B cell (primary cell): ENCODE measurements around the gene HBA2. TPM values are rescaled to one million over a fixed set of nuclear protein-coding genes. Genes with fewer than 3 reads are reported as not detected.

Source experiments
- ATAC-seq: fragments of 200-7000 bp; cut with Tn5 transposase; one replicate; pipeline ENCODE4 v1.10.0; 2021; ENCODE audit warnings: low read depth, mild to moderate bottlenecking, moderate number of reproducible peaks, moderate library complexity
- CTCF ChIA-PET: fragments of 350-600 bp; sonication (Branson Sonifier 250); formaldehyde crosslinking; loops from one replicate; lab custom pipeline; 2021; ENCODE audit warnings: antibody characterized with exemption, inconsistent platforms; lab: Charles Lee
- POLR2A ChIA-PET: fragments of 350-600 bp; sonication (Branson Sonifier 250); formaldehyde crosslinking; loops from one replicate; lab custom pipeline; 2021; ENCODE audit warnings: antibody characterized with exemption; lab: Charles Lee
- DNase-seq: peaks from one replicate; pipeline ENCODE4 v3.0.0; 2013
- H2AFZ ChIP-seq: 2 replicates; pipeline ENCODE4 v1.6.1; 2012; ENCODE audit warnings: mild to moderate bottlenecking, low read depth, low read length; ENCODE audit not compliant: insufficient read depth, poor library complexity, severe bottlenecking
- H3K27ac ChIP-seq, 2 donors: 1 replicate in 1 of 2; 2 replicates in 1 of 2; pipeline ENCODE4 v1.5.1; 2012 to 2013; ENCODE audit warnings: low read length in 2 of 2, mild to moderate bottlenecking in 2 of 2, moderate library complexity in 1 of 2
- H3K27me3 ChIP-seq, 4 experiments: fragments of 200-600 bp in 1 of 4; sonication (generic) in 1 of 4; replicated peaks in 1 of 4; 1 replicate in 2 of 4; 2 replicates in 2 of 4; pipeline versions ENCODE4 v1.6.1 to v1.7.0; 2013 to 2016; ENCODE audit warnings: low read length in 3 of 4, mild to moderate bottlenecking in 2 of 4, mixed read lengths in 1 of 4, moderate library complexity in 1 of 4; ENCODE audit not compliant: insufficient read depth in 4 of 4, control insufficient read depth in 3 of 4; ENCODE audit errors: control extremely low read depth in 1 of 4
- H3K36me3 ChIP-seq, 2 experiments: replicated peaks in 1 of 2; 1 replicate in 1 of 2; 2 replicates in 1 of 2; pipeline versions ENCODE4 v1.6.1 to v1.7.1; 2013; ENCODE audit warnings: low read length in 1 of 2; ENCODE audit not compliant: insufficient read depth in 2 of 2, control insufficient read depth in 1 of 2; ENCODE audit errors: control extremely low read depth in 1 of 2, extremely low read depth in 1 of 2
- H3K4me1 ChIP-seq, 2 donors: fragments of 200-600 bp in 1 of 2; sonication (generic) in 1 of 2; 1 replicate in 1 of 2; 2 replicates in 1 of 2; pipeline versions ENCODE4 v1.5.1 to v1.6.1; 2013 to 2017; ENCODE audit warnings: low read length in 2 of 2; ENCODE audit not compliant: control insufficient read depth in 2 of 2, insufficient read depth in 2 of 2
- H3K4me2 ChIP-seq: replicated peaks from 2 replicates; pipeline ENCODE3; 2012; ENCODE audit warnings: mild to moderate bottlenecking, low read depth, low read length; ENCODE audit not compliant: poor library complexity, severe bottlenecking
- H3K4me3 ChIP-seq, 5 experiments: fragments of 200-600 bp in 1 of 5; sonication (generic) in 1 of 5; 1 replicate in 3 of 5; 2 replicates in 2 of 5; pipeline versions ENCODE4 v1.5.1 to v1.7.0; 2011 to 2016; ENCODE audit warnings: low read length in 4 of 5, mild to moderate bottlenecking in 4 of 5, low read depth in 2 of 5, control low read depth in 1 of 5, moderate library complexity in 1 of 5; ENCODE audit not compliant: insufficient read depth in 1 of 5; ENCODE audit errors: control extremely low read depth in 1 of 5, extremely low read depth in 1 of 5
- H3K79me2 ChIP-seq: fragments of 200-600 bp; sonication (generic); one replicate; pipeline ENCODE4 v1.6.0; 2016; ENCODE audit warnings: low read length; ENCODE audit not compliant: control insufficient read depth, insufficient read depth
- H3K9ac ChIP-seq: fragments of 200-600 bp; sonication (generic); 2 replicates; pipeline ENCODE4 v1.6.1; 2017; ENCODE audit warnings: mild to moderate bottlenecking, low read length, moderate library complexity
- H3K9me3 ChIP-seq, 3 donors: one replicate each; pipeline versions ENCODE4 v1.6.1 to v1.7.1; 2013; ENCODE audit warnings: low read length in 2 of 3; ENCODE audit not compliant: control insufficient read depth in 2 of 3, insufficient read depth in 1 of 3; ENCODE audit errors: control extremely low read depth in 1 of 3
- H4K20me1 ChIP-seq: 2 replicates; pipeline ENCODE4 v1.6.0; 2012; ENCODE audit warnings: mild to moderate bottlenecking, low read length; ENCODE audit not compliant: insufficient read depth, control insufficient read depth, poor library complexity, severe bottlenecking
- H3K27ac Mint-ChIP-seq: one replicate; pipeline ENCODE4 v1.8.0; 2021; ENCODE audit warnings: mixed read lengths
- H3K27me3 Mint-ChIP-seq: one replicate; pipeline ENCODE4 v1.8.0; 2021; ENCODE audit warnings: mixed read lengths
- H3K4me1 Mint-ChIP-seq: one replicate; pipeline ENCODE4 v1.8.0; 2021; ENCODE audit warnings: mixed read lengths
- H3K4me3 Mint-ChIP-seq: one replicate; pipeline ENCODE4 v1.8.0; 2021; ENCODE audit warnings: mixed read lengths
- H3K9me3 Mint-ChIP-seq: one replicate; pipeline ENCODE4 v1.8.0; 2022; ENCODE audit warnings: mixed read lengths; ENCODE audit not compliant: insufficient read depth
- EZH2 ChIP-seq: IDR thresholded peaks from 2 replicates; pipeline ENCODE4 v1.6.1; 2012; ENCODE audit warnings: borderline replicate concordance, low read depth, mild to moderate bottlenecking, moderate library complexity, low read length; ENCODE audit not compliant: insufficient read depth, poor library complexity, severe bottlenecking
- WGBS: methylation state at CpG from one replicate; pipeline ENCODE4 v1.1.5; 2013; ENCODE audit warnings: missing lambda C conversion rate; ENCODE audit not compliant: insufficient coverage; 5-methylcytosine and 5-hydroxymethylcytosine counted together
- intact Hi-C: fragments of 100-400 bp; cut with micrococcal nuclease; formaldehyde crosslinking; loops from one replicate; pipeline ENCODE4 v1.10.0; 2022
- polyA plus RNA-seq: library from polyadenylated mRNA; depleted of rRNA; stranded (reverse); fragments of >200 nt; gene quantifications from 2 replicates; pipeline ENCODE4 v1.2.3, GENCODE V29; 2012
- total RNA-seq, 2 donors: library from RNA; stranded (reverse); fragments of 120-200 nt in 1 of 2; gene quantifications; 1 replicate in 1 of 2; 2 replicates in 1 of 2; pipeline versions ENCODE4 v1.2.3 to v1.2.4, GENCODE V29; 2013 to 2022
- TF ChIP-seq, protein P1 (sequence below): fragments of 200-600 bp; IDR thresholded peaks from one replicate; pipeline ENCODE4 v1.8.0; 2022; ENCODE audit warnings: antibody characterized with exemption, mild to moderate bottlenecking

Gene HBA2
- total and polyA plus RNA-seq, 2 donors (not counting 1 experiment from before 2014, with no cell fraction given) = 75.6 to 179 TPM

- no peak overlapping the region for H2AFZ ChIP-seq
- TF ChIP-seq, protein P1, sequence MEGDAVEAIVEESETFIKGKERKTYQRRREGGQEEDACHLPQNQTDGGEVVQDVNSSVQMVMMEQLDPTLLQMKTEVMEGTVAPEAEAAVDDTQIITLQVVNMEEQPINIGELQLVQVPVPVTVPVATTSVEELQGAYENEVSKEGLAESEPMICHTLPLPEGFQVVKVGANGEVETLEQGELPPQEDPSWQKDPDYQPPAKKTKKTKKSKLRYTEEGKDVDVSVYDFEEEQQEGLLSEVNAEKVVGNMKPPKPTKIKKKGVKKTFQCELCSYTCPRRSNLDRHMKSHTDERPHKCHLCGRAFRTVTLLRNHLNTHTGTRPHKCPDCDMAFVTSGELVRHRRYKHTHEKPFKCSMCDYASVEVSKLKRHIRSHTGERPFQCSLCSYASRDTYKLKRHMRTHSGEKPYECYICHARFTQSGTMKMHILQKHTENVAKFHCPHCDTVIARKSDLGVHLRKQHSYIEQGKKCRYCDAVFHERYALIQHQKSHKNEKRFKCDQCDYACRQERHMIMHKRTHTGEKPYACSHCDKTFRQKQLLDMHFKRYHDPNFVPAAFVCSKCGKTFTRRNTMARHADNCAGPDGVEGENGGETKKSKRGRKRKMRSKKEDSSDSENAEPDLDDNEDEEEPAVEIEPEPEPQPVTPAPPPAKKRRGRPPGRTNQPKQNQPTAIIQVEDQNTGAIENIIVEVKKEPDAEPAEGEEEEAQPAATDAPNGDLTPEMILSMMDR = no peak
- TF ChIP-seq EZH2 = no peak
- ChIA-PET CTCF (interaction anchor here (0.7 to 1.1 kb wide), 2 partner anchors 18 to 291 kb away, joined by 4 to 7 read pairs; no protein-coding TSS in a partner anchor), POLR2A (no interaction called here)
- Mint-ChIP-seq H3K4me3 (no peak overlapping the region), H3K9me3 (no peaks in the 10 kb centered on the region), H3K4me1 (no peaks in the 10 kb centered on the region), H3K27ac (no peak overlapping the region), H3K27me3 (no peaks in the 10 kb centered on the region)
- H3K9ac ChIP-seq = no peak overlapping the region
- H3K79me2 ChIP-seq = peaks cover 18% of the 10 kb centered on the region
- H3K27ac ChIP-seq = no peak overlapping the region
- ATAC-seq (no peak), DNase-seq (no peak)
- 88% methylated on average over 1 of the region's 3 CpGs for WGBS
- peaks cover 0 to 6% of the 10 kb centered on the region in 2 experiments for H3K36me3 ChIP-seq
- no peaks in the 10 kb centered on the region for H3K27me3 ChIP-seq
- H3K4me1 ChIP-seq = no peaks in the 10 kb centered on the region
- no peak overlapping the region for H3K4me2 ChIP-seq
- H4K20me1 ChIP-seq = peaks cover 20% of the 10 kb centered on the region
- intact Hi-C loops = no loop called here
- no peaks in the 10 kb centered on the region for H3K9me3 ChIP-seq
- H3K4me3 ChIP-seq = no peak overlapping the region
Observed at GRCh38 chr16:125011-125410, 47.7 kb upstream of the HBA2 start.

DNA sequence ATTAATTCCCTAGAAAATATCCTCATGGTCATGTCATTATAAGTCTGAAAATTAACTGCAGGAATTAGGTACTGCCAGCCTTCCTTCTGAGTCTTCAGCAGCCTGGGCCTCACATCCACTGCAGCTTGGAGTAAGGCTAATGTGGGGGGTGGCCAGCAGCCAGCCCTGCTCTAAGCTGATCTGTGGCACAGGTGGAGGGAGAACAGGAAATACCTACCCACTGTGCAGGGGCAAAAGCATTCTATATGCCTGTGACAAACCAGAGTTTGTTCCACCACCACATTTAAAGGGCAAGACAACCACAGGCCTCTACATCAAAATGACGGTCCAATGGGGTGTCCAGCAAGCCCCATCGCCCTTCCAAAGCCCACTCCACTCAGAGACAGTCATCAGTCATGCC, 43.6 kb upstream of the HBA2 start:
- Histone ChIP-seq H3K27ac (no peak overlapping the region), H3K27me3 (no peaks in the 10 kb centered on the region), H3K4me2 (no peak overlapping the region), H3K79me2 (peaks cover 25% of the 10 kb centered on the region), H3K36me3 (peaks cover 0 to 6% of the 10 kb centered on the region in 2 experiments), H3K9me3 (no peaks in the 10 kb centered on the region), H3K4me3 (no peak overlapping the region), H3K4me1 (no peaks in the 10 kb centered on the region), H3K9ac (no peak overlapping the region), H2AFZ (no peak overlapping the region), H4K20me1 (peaks cover 22% of the 10 kb centered on the region)
- no peaks in the 10 kb centered on the region for H3K9me3 Mint-ChIP-seq
- no peak overlapping the region for H3K4me3 Mint-ChIP-seq
- H3K27ac Mint-ChIP-seq = no peak overlapping the region
- TF ChIP-seq EZH2 = no peak
- TF ChIP-seq, protein P1 = no peak
- intact Hi-C loops = no loop called here
- whole genome bisulfite sequencing = 89% methylated on average over 2 of the region's 2 CpGs
- peaks cover 3% of the 10 kb centered on the region for H3K4me1 Mint-ChIP-seq
- DNase-seq = no peak
- no peak for ATAC-seq
- H3K27me3 Mint-ChIP-seq = no peaks in the 10 kb centered on the region
- POLR2A ChIA-PET = no interaction called here
- CTCF ChIA-PET = no interaction called here
